H9 (cell line): ENCODE measurements around the gene ERC2. TPM values are rescaled to one million over a fixed set of nuclear protein-coding genes. Genes with fewer than 3 reads are reported as not detected.

Experiments
- DNase-seq: peaks from one replicate; pipeline ENCODE4 v3.0.0-alpha.2; 2017
- H2AFZ ChIP-seq: one replicate; pipeline ENCODE4 v1.6.1; 2013; ENCODE audit warnings: mild to moderate bottlenecking, low read length, control low read depth, moderate library complexity
- H2AK5ac ChIP-seq: 2 replicates; pipeline ENCODE4 v1.6.1; 2013; ENCODE audit warnings: low read length, control low read depth, mixed read lengths; ENCODE audit not compliant: insufficient read length
- H2BK120ac ChIP-seq: one replicate; pipeline ENCODE4 v1.6.1; 2013; ENCODE audit warnings: low read depth, mild to moderate bottlenecking, low read length, control low read depth, inconsistent platforms; ENCODE audit not compliant: poor library complexity, severe bottlenecking
- H2BK12ac ChIP-seq: 2 replicates; pipeline ENCODE4 v1.6.1; 2013; ENCODE audit warnings: low read length, control low read depth, mixed read lengths, low read depth; ENCODE audit not compliant: insufficient read length
- H2BK15ac ChIP-seq: 2 replicates; pipeline ENCODE4 v1.6.1; 2013; ENCODE audit warnings: low read depth, low read length, control low read depth
- H2BK20ac ChIP-seq: one replicate; pipeline ENCODE4 v1.6.1; 2013; ENCODE audit warnings: low read depth, mild to moderate bottlenecking, low read length, control low read depth, inconsistent platforms; ENCODE audit not compliant: poor library complexity, severe bottlenecking
- H2BK5ac ChIP-seq: 2 replicates; pipeline ENCODE4 v1.6.1; 2013; ENCODE audit warnings: low read length, control low read depth, mixed read lengths; ENCODE audit not compliant: insufficient read length
- H3K14ac ChIP-seq: 2 replicates; pipeline ENCODE4 v1.6.1; 2013; ENCODE audit warnings: low read length, control low read depth; ENCODE audit not compliant: insufficient read depth
- H3K18ac ChIP-seq: 2 replicates; pipeline ENCODE4 v1.6.1; 2013; ENCODE audit warnings: low read depth, mild to moderate bottlenecking, mixed read lengths, low read length, control low read depth; ENCODE audit not compliant: insufficient read length
- H3K23ac ChIP-seq: 2 replicates; pipeline ENCODE4 v1.6.1; 2013; ENCODE audit warnings: low read length, control low read depth, mixed read lengths, low read depth; ENCODE audit not compliant: insufficient read length
- H3K23me2 ChIP-seq: 2 replicates; pipeline ENCODE4 v1.6.1; 2013; ENCODE audit warnings: low read depth, mild to moderate bottlenecking, mixed read lengths, low read length, control low read depth; ENCODE audit not compliant: insufficient read length, poor library complexity, severe bottlenecking
- H3K27ac ChIP-seq: 2 replicates; pipeline ENCODE4 v1.5.1; 2013; ENCODE audit warnings: low read length, control low read depth, mixed read lengths, low read depth; ENCODE audit not compliant: insufficient read length
- H3K27me3 ChIP-seq: 2 replicates; pipeline ENCODE4 v1.6.1; 2013; ENCODE audit warnings: low read length, control low read depth, inconsistent platforms; ENCODE audit not compliant: insufficient read depth
- H3K4ac ChIP-seq: 2 replicates; pipeline ENCODE4 v1.6.1; 2013; ENCODE audit warnings: low read depth, mild to moderate bottlenecking, control low read depth, inconsistent platforms, low read length, moderate library complexity
- H3K4me1 ChIP-seq: 2 replicates; pipeline ENCODE4 v1.6.1; 2013; ENCODE audit warnings: low read length, control low read depth, inconsistent platforms; ENCODE audit not compliant: insufficient read depth
- H3K4me2 ChIP-seq: 2 replicates; pipeline ENCODE4 v1.6.1; 2013; ENCODE audit warnings: low read length, control low read depth, mixed read lengths; ENCODE audit not compliant: insufficient read length, insufficient read depth
- H3K56ac ChIP-seq: 2 replicates; pipeline ENCODE4 v1.6.1; 2013; ENCODE audit warnings: low read depth, mild to moderate bottlenecking, mixed read lengths, low read length, control low read depth; ENCODE audit not compliant: insufficient read length
- H3K79me1 ChIP-seq: 2 replicates; pipeline ENCODE4 v1.6.1; 2013; ENCODE audit warnings: low read depth, mild to moderate bottlenecking, moderate library complexity, low read length, control low read depth, inconsistent platforms; ENCODE audit not compliant: insufficient read depth, poor library complexity, severe bottlenecking
- H3K79me2 ChIP-seq: 2 replicates; pipeline ENCODE4 v1.6.1; 2013; ENCODE audit warnings: low read length, control low read depth, inconsistent platforms; ENCODE audit not compliant: insufficient read depth
- H3K9ac ChIP-seq: 2 replicates; pipeline ENCODE4 v1.6.1; 2013; ENCODE audit warnings: low read length, control low read depth, mixed read lengths; ENCODE audit not compliant: insufficient read length; ENCODE audit errors: extremely low read depth
- H3K9me3 ChIP-seq: one replicate; pipeline ENCODE4 v1.6.1; 2013; ENCODE audit warnings: low read depth, low read length, inconsistent platforms; ENCODE audit not compliant: control insufficient read depth
- H3T11ph ChIP-seq: one replicate; pipeline ENCODE4 v1.6.1; 2013; ENCODE audit warnings: mild to moderate bottlenecking, low read length, control low read depth, inconsistent platforms
- H4K20me1 ChIP-seq: one replicate; pipeline ENCODE4 v1.6.1; 2013; ENCODE audit not compliant: control insufficient read depth, insufficient read length, insufficient read depth
- H4K5ac ChIP-seq: 2 replicates; pipeline ENCODE4 v1.6.1; 2013; ENCODE audit warnings: low read depth, mild to moderate bottlenecking, mixed read lengths, low read length, control low read depth; ENCODE audit not compliant: insufficient read length
- H4K8ac ChIP-seq: replicated peaks from 2 replicates; pipeline ENCODE4 v1.6.1; 2013; ENCODE audit warnings: low read length, control low read depth, mixed read lengths, low read depth; ENCODE audit not compliant: insufficient read length
- H4K91ac ChIP-seq: 2 replicates; pipeline ENCODE4 v1.6.1; 2013; ENCODE audit warnings: low read depth, mild to moderate bottlenecking, moderate library complexity, mixed read lengths, low read length, control low read depth; ENCODE audit not compliant: insufficient read length
- H3K27ac Mint-ChIP-seq, 3 experiments: 2 replicates in 2 of 3; 3 replicates in 1 of 3; pipeline ENCODE4 v1.8.0; 2020 to 2021; ENCODE audit warnings: mixed read lengths in 3 of 3, mild to moderate bottlenecking in 1 of 3, moderate library complexity in 1 of 3
- H3K27me3 Mint-ChIP-seq: 2 replicates; pipeline ENCODE4 v1.8.0; 2021; ENCODE audit warnings: low read depth, mild to moderate bottlenecking, moderate library complexity, mixed read lengths
- H3K36me3 Mint-ChIP-seq, 3 experiments: 2 replicates in 2 of 3; 3 replicates in 1 of 3; pipeline ENCODE4 v1.8.0; 2020 to 2021; ENCODE audit warnings: low read depth in 3 of 3, mixed read lengths in 3 of 3; ENCODE audit not compliant: insufficient read depth in 1 of 3
- H3K4me1 Mint-ChIP-seq, 2 experiments: 2 replicates each; pipeline ENCODE4 v1.8.0; 2020; ENCODE audit warnings: mixed read lengths in 2 of 2
- H3K4me3 Mint-ChIP-seq, 2 experiments: 2 replicates in 1 of 2; 3 replicates in 1 of 2; pipeline ENCODE4 v1.8.0; 2020 to 2021; ENCODE audit warnings: mild to moderate bottlenecking in 2 of 2, mixed read lengths in 2 of 2, moderate library complexity in 1 of 2
- H3K9me3 Mint-ChIP-seq, 2 experiments: 2 replicates in 1 of 2; 3 replicates in 1 of 2; pipeline ENCODE4 v1.8.0; 2020; ENCODE audit warnings: mild to moderate bottlenecking in 2 of 2, mixed read lengths in 2 of 2, moderate library complexity in 1 of 2
- WGBS: extraction: QIAGEN DNeasy Blood & Tissue Kit; methylation state at CpG from one replicate; pipeline ENCODE4 v1.1.7; 2013; ENCODE audit warnings: missing lambda C conversion rate, low lambda C conversion rate, mixed read lengths; ENCODE audit not compliant: insufficient read length; ENCODE audit errors: extremely low coverage; 5-methylcytosine and 5-hydroxymethylcytosine counted together
- total RNA-seq: library from RNA; stranded (reverse); gene quantifications from 2 replicates; pipeline ENCODE4 v1.2.1, GENCODE V29; 2021
- TF ChIP-seq, protein P1 (sequence below): fragments of 200-600 bp; sonication (generic); conservative IDR thresholded peaks from 3 replicates; pipeline ENCODE4 v1.8.0; 2021; ENCODE audit warnings: antibody characterized with exemption, mild to moderate bottlenecking

Gene ERC2
- total RNA-seq, 1 experiment from 2014 or later: 15.4 TPM

GRCh38 chr3:55461896-55462295 lies 1006.4 kb downstream of the ERC2 start:
- Mint-ChIP-seq H3K36me3 (0 out of 7 replicates have a peak, but pooled peaks cover 0 to 2% (median 0%) of the 10 kb centered on the region in 3 experiments), H3K27me3 (peaks cover 4% of the 10 kb centered on the region)

More at GRCh38 chr3:55461896-55462295, 1006.4 kb downstream of the ERC2 start:
- no peak overlapping the region for H3K23ac ChIP-seq
- no peak overlapping the region for H2BK120ac ChIP-seq
- no peak overlapping the region for H2BK5ac ChIP-seq
- no peak overlapping the region for H3T11ph ChIP-seq
- no peak overlapping the region for H3K18ac ChIP-seq
- H3K4ac ChIP-seq: no peak overlapping the region
- WGBS: no CpG with 5 or more reads among the region's 1 CpG
- no peaks in the 10 kb centered on the region for H3K79me1 ChIP-seq
- H3K23me2 ChIP-seq: no peaks in the 10 kb centered on the region
- no peaks in the 10 kb centered on the region for H3K4me1 ChIP-seq
- no peaks in the 10 kb centered on the region for H3K79me2 ChIP-seq
- no peak overlapping the region for H3K27ac Mint-ChIP-seq
- no peak overlapping the region for H4K5ac ChIP-seq
- H4K20me1 ChIP-seq: no peaks in the 10 kb centered on the region
- H3K9ac ChIP-seq: no peak overlapping the region
- peaks cover 0 to 3% of the 10 kb centered on the region in 2 experiments; a peak in 3 of 5 replicates for H3K9me3 Mint-ChIP-seq
- H3K4me3 Mint-ChIP-seq: no peak overlapping the region
- H3K9me3 ChIP-seq: no peaks in the 10 kb centered on the region
- H4K91ac ChIP-seq: no peak overlapping the region
- H3K4me1 Mint-ChIP-seq: peaks cover 0 to 2% of the 10 kb centered on the region in 2 experiments; a peak in 1 of 4 replicates
- H2BK12ac ChIP-seq: no peak overlapping the region
- DNase-seq: no peak
- no peak overlapping the region for H4K8ac ChIP-seq
- H2AK5ac ChIP-seq: no peak overlapping the region
- TF ChIP-seq, protein P1, sequence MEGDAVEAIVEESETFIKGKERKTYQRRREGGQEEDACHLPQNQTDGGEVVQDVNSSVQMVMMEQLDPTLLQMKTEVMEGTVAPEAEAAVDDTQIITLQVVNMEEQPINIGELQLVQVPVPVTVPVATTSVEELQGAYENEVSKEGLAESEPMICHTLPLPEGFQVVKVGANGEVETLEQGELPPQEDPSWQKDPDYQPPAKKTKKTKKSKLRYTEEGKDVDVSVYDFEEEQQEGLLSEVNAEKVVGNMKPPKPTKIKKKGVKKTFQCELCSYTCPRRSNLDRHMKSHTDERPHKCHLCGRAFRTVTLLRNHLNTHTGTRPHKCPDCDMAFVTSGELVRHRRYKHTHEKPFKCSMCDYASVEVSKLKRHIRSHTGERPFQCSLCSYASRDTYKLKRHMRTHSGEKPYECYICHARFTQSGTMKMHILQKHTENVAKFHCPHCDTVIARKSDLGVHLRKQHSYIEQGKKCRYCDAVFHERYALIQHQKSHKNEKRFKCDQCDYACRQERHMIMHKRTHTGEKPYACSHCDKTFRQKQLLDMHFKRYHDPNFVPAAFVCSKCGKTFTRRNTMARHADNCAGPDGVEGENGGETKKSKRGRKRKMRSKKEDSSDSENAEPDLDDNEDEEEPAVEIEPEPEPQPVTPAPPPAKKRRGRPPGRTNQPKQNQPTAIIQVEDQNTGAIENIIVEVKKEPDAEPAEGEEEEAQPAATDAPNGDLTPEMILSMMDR: no peak
- H3K4me2 ChIP-seq: no peak overlapping the region
- no peak overlapping the region for H2AFZ ChIP-seq
- H2BK15ac ChIP-seq: no peak overlapping the region
- H2BK20ac ChIP-seq: no peak overlapping the region
- H3K56ac ChIP-seq: no peak overlapping the region
- H3K14ac ChIP-seq: no peak overlapping the region
- no peak overlapping the region for H3K27ac ChIP-seq
- no peaks in the 10 kb centered on the region for H3K27me3 ChIP-seq
